GM23338 (cell line): ENCODE data around the gene EYS.

Source experiments
- CREB1 ChIP-seq: fragments of 250-450 bp; sonication (Bioruptor Pico); IDR thresholded peaks from 2 replicates; pipeline ENCODE4 v1.5.0; 2020; ENCODE audit warnings: low read depth, mild to moderate bottlenecking, moderate library complexity
- CTCF ChIP-seq, 2 experiments: fragments of 200-600 bp in 1 of 2; sonication (generic) in 1 of 2; conservative IDR thresholded peaks; 2 replicates each; pipeline versions ENCODE4 v1.5.1 to v1.6.1; 2016 to 2017; ENCODE audit warnings: antibody characterized with exemption in 2 of 2, low read depth in 2 of 2, mild to moderate bottlenecking in 2 of 2, moderate library complexity in 1 of 2
- EZH2 ChIP-seq: fragments of 200-600 bp; sonication (generic); IDR thresholded peaks from one replicate; pipeline ENCODE4 v1.8.0; 2017; ENCODE audit warnings: antibody characterized with exemption, mild to moderate bottlenecking, low read depth; ENCODE audit not compliant: unreplicated experiment
- EZH2phosphoT487 ChIP-seq: fragments of 200-600 bp; sonication (generic); IDR thresholded peaks from one replicate; pipeline ENCODE4 v1.8.1; 2018; ENCODE audit warnings: antibody characterized with exemption; ENCODE audit not compliant: unreplicated experiment
- JUNB ChIP-seq: IDR thresholded peaks from one replicate; pipeline ENCODE4 v1.6.1; 2016; ENCODE audit warnings: antibody characterized with exemption; ENCODE audit not compliant: unreplicated experiment
- POLR2AphosphoS5 ChIP-seq: IDR thresholded peaks from 2 replicates; pipeline ENCODE4 v1.6.1; 2016; ENCODE audit warnings: antibody characterized with exemption, low read depth
- REST ChIP-seq: IDR thresholded peaks from one replicate; pipeline ENCODE4 v1.6.1; 2018; ENCODE audit warnings: antibody characterized with exemption; ENCODE audit not compliant: unreplicated experiment
- STAT1 ChIP-seq: IDR thresholded peaks from one replicate; pipeline ENCODE4 v1.6.1; 2016; ENCODE audit warnings: antibody characterized with exemption; ENCODE audit not compliant: unreplicated experiment
- ZNF331 ChIP-seq: fragments of 250-450 bp; sonication (Bioruptor Pico); IDR thresholded peaks from 2 replicates; pipeline ENCODE4 v1.5.0; 2020; ENCODE audit warnings: low read depth, mild to moderate bottlenecking, moderate library complexity
- ZNF462 ChIP-seq: fragments of 250-450 bp; sonication (Bioruptor Pico); IDR thresholded peaks from 2 replicates; pipeline ENCODE4 v1.5.0; 2020; ENCODE audit warnings: mild to moderate bottlenecking, moderate library complexity

GRCh38 chr6:65449926-65450325 is 257.1 kb downstream of the EYS start:
- TF ChIP-seq CTCF (conservative IDR thresholded peaks at IDR 0.05; ENCODE audit: low read depth in 2 of 2) (no peak), EZH2 (no peak), STAT1 (no peak), POLR2AphosphoS5 (no peak), JUNB (no peak), CREB1 (CRISPR knock-in tag) (no peak), EZH2phosphoT487 (no peak), ZNF462 (CRISPR knock-in tag) (no peak), REST (no peak), ZNF331 (no peak)
